HG02571 (cell line): Measurements from ENCODE around the gene PROM1.
A peak's percentile ranks its signal among the peaks of the same experiment; 100 is the strongest.

Experiments used
- ATAC-seq: cut with Tn5 transposase; IDR thresholded peaks from one replicate; pipeline ENCODE4 v1.9.1; 2021; ENCODE audit warnings: mild to moderate bottlenecking, moderate library complexity; ENCODE audit not compliant: unreplicated experiment

The PROM1 gene

DNA sequence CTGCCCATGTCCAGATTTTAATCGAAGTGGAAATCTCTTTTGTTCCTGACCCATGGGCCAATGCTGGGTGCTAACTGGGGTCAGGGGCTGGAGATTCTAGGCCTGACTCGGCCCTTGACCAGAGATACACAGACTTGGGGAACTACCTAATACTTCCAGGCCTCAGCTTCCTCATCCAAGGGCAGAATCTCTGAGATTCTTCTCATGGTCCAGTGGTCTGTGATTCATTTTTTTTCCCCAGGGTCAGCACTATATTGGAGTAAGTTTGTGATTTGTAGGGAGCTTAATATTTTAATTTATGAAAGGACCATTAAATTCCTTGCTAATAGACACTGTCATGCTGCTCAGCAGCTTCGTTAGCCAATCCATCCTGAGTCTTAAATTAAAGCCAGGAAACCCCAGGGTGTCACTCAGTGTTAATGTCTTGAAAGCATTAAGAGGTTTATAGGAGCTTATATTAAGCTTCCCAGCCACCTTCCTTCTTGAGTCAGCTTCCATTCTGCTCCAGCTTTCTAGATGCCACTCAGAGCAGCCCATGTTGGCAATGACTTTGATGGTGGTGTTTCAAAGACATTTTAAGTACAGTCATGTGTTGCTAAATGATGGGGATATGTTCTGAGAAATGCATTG lies 27.0 kb upstream of the PROM1 start:
- ATAC-seq: no peak

GRCh38 chr4:16110199-16110598 lies 26.4 kb upstream of the PROM1 start:
- ATAC-seq: no peak

GRCh38 chr4:16109256-16109655 lies 25.4 kb upstream of the PROM1 start:
- no peak for ATAC-seq

GRCh38 chr4:16106956-16107355 lies 23.1 kb upstream of the PROM1 start:
- ATAC-seq: no peak

DNA sequence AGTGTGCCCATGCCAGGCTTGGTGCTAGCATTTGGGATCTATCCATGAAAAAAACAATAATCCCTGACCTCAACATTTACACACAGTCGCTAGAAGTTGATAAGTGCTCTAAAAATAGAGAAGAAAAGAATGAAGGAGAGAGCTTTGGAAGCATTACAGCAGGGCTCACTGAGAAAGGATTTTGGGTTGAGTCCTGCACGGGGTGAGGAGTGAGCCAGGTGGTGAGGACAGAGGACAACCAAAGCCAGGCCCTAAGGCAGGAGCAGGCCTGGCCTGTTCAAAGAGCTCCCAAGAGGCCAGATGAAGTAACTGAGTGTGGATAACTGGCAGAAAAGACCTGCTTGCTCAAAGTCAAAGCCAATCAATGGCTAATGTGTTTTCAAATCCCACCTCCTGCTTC lies 20.7 kb upstream of the PROM1 start:
- no peak for ATAC-seq

GRCh38 chr4:16102356-16102755 lies 18.5 kb upstream of the PROM1 start:
- no peak for ATAC-seq

DNA sequence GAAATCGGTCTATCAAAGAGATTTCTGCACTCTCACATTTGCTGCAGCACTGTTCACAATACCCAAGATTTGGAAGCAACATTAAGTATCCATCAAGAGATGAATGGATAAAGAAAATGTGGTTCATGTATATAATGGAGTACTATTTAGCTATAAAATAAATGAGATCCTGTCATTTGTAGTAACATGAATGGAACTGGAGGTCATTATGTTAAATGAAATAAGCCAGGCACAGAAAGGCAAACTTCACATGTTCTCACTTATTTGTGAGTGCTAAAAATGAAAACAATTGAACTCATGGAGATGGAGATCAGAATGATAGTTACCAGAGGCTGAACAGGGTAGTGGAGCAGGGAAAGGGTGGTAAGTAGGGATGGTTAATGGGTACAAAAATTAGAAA lies 17.0 kb upstream of the PROM1 start:
- ATAC-seq: no peak

DNA sequence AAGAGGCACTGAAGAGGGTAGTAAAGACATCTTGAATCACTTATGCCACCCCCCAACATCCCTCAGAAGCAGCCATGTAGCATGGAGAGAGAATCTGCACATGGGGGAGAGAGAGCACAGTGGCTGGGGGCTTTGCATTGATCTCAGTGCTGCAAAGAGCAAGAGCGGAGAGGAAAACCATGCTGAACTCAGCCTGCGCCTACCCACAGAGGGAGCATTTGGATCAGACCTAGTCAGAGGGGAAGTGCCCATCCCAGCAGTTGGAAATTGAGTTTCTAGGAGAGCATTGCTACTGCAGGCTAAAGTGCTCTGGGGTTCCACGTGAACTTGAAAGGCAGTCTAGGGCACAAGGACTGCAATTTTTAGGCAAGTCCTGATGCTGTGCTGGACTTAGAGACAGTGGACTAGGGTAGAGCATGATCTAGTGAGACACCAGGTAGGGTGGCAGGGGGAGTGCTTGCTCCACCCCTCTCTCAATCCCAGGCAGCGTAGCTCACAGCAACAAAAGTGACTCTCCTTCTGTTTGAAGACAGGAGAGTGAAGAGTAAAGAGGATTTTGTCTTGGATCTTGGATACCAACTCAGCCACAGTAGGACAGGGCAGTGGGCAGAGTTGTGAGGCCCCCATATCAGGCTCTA lies 9.0 kb upstream of the PROM1 start:
- ATAC-seq: no peak

- no peak for ATAC-seq
These were observed 6.4 kb upstream of the PROM1 start for GRCh38 chr4:16090096-16090705.

- no peak for ATAC-seq
These were observed 5.3 kb upstream of the PROM1 start for GRCh38 chr4:16089156-16089555.

GRCh38 chr4:16088601-16089000 lies 4.8 kb upstream of the PROM1 start:
- ATAC-seq: no peak

GRCh38 chr4:16085822-16086221 lies 2.0 kb upstream of the PROM1 start:
- peak; percentile 55 for ATAC-seq

- no peak for ATAC-seq
These were observed 1.2 kb downstream of the PROM1 start for GRCh38 chr4:16082426-16083240.

DNA sequence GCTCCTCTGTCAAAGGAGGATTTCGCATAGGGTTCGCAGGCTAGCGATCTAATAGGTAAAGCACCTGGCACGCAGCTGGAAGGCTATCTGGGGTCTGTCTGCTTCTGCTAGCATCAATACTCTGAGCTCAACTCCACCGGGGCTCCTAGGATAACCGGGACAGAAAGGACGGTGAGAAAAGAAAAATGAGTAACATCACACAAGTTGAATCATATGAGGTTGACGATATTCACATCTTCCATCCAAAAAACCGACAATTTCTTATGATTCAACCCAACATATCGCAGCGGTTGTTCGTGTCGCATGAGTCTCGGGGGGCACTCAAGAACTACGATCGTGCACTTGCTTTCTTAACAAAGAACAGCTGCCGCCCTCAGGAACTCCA lies 1.8 kb downstream of the PROM1 start:
- no peak for ATAC-seq

GRCh38 chr4:16079046-16079445 lies 4.8 kb downstream of the PROM1 start:
- peak; percentile 72 for ATAC-seq

- no peak for ATAC-seq
These were observed 5.5 kb downstream of the PROM1 start for GRCh38 chr4:16078195-16078760.

GRCh38 chr4:16077786-16078185 lies 6.0 kb downstream of the PROM1 start:
- no peak for ATAC-seq

DNA sequence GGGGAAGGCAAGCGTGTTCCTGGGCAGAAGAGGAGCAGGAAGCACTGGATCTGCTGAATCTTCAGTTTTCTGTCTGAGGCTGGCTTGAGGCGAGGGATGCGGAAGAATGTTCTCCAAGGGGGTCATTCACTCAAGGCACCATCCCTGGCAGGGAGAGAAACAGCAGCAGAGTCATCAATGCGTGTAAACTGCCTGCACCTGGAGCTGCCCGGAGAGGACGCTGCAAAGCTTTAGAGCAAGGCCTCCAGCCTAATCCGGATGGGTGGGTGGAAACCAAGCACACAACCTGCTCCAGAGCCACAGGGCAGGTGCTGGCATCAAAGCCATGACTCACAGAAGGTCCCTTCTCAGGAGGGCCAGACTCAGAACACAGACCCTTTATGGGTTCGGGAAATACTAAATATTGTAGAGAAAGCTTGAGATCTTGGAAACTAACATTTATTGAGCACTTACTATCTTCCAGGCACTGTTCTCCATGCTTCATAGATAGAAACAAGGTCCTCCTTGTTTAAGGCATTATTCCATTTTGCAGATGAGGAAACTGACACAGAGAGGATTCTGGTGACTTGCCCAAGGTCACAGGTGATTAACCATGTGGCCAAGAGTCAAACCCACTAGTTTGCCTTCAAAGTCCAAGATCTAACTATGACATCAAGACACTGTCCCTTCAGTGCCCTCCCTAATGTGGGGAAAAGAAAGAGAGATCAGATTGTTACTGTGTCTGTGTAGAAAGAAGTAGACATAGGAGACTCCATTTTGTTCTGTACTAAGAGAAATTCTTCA lies 7.7 kb downstream of the PROM1 start:
- ATAC-seq: no peak

DNA sequence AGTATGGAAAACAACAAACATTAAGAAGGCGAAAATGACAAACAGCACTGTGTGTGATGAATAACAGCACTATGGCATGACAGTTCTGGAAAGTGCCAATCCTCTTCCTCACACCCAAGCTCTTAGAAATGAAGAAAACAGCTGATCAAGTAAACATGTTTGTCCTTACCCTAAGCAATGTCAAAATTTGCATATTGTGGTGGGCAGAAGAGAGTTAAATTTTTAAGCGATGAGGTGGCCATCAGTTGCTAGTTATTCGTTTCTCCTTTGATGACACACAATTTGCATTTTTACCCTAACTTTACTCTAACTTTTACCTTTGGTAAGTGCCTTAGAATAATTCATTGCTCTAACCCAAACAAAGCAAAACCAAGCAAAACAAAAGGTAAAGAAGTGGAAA lies 8.8 kb downstream of the PROM1 start:
- ATAC-seq: no peak

GRCh38 chr4:16072168-16072567 lies 11.7 kb downstream of the PROM1 start:
- ATAC-seq: no peak

DNA sequence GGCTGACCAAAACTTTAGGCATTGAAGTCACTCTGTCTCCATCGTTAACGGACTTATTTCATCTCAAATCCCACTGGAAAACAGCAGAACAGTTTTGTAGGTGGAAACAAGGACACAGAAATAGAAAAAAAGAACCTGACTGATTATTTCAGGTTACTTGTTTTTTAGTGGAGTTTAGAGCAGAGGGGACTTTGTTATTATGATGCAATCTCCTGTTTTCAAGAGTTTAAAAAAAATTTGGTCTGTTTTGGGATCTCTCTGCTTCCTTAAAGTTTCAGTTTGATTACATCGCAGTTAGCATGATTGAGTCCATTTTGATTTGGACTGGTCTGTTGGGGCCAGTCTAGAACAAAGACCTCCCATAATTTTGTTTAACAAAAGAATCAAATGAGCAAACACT lies 13.6 kb downstream of the PROM1 start:
- ATAC-seq: no peak
